Vagina (tissue), 2 donors: Measurements from ENCODE around the gene PDE4DIP. TPM values are rescaled to one million over a fixed set of nuclear protein-coding genes. Genes with fewer than 3 reads are reported as not detected.
"Not testable (repeated sequence)": the region's sequence is repeated elsewhere in the genome, so short reads cannot be mapped to it uniquely, and the experiment has no call there.

Experiments
- DNase-seq, 2 donors: peaks; one replicate each; pipeline ENCODE4 v3.0.0-alpha.2; 2017; ENCODE audit errors: extremely low spot score in 2 of 2
- H3K27ac ChIP-seq: fragments of 200-600 bp; sonication (generic); one replicate; pipeline ENCODE4 v1.5.1; 2019
- H3K27me3 ChIP-seq: fragments of 200-600 bp; sonication (generic); one replicate; pipeline ENCODE4 v1.5.1; 2019
- H3K36me3 ChIP-seq, 2 donors: fragments of 200-600 bp; sonication (generic); one replicate each; pipeline ENCODE4 v1.5.1; 2017 to 2019
- H3K4me1 ChIP-seq: fragments of 200-600 bp; sonication (generic); one replicate; pipeline ENCODE4 v1.5.1; 2019
- H3K4me3 ChIP-seq, 2 donors: fragments of 200-600 bp; sonication (generic); 1 replicate in 1 of 2; 2 replicates in 1 of 2; pipeline ENCODE4 v1.5.1; 2016 to 2019
- H3K9me3 ChIP-seq: fragments of 200-600 bp; sonication (generic); one replicate; pipeline ENCODE4 v1.5.1; 2019
- POLR2A ChIP-seq, 2 donors: fragments of 450-650 bp; IDR thresholded peaks; one replicate each; pipeline ENCODE4 v1.6.1; 2017; ENCODE audit warnings: antibody characterized with exemption in 2 of 2, mild to moderate bottlenecking in 2 of 2, moderate library complexity in 2 of 2
- POLR2AphosphoS5 ChIP-seq, 2 donors: sonication (generic); formaldehyde crosslinking; IDR thresholded peaks; one replicate each; pipeline ENCODE4 v1.9.0; 2017; ENCODE audit warnings: antibody characterized with exemption in 2 of 2, mild to moderate bottlenecking in 2 of 2, low read depth in 1 of 2; ENCODE audit not compliant: insufficient read depth in 1 of 2
- intact Hi-C: fragments of 100-400 bp; cut with DNase I; formaldehyde crosslinking; loops from one replicate; pipeline ENCODE4 v1.15.1; 2023
- total RNA-seq: library from RNA; depleted of rRNA; stranded (reverse); fragments of >200 nt; gene quantifications from one replicate; pipeline ENCODE4 v1.2.3, GENCODE V29; 2016

The PDE4DIP gene
- total RNA-seq, 1 donor from 2014 or later = 32.4 TPM

DNA sequence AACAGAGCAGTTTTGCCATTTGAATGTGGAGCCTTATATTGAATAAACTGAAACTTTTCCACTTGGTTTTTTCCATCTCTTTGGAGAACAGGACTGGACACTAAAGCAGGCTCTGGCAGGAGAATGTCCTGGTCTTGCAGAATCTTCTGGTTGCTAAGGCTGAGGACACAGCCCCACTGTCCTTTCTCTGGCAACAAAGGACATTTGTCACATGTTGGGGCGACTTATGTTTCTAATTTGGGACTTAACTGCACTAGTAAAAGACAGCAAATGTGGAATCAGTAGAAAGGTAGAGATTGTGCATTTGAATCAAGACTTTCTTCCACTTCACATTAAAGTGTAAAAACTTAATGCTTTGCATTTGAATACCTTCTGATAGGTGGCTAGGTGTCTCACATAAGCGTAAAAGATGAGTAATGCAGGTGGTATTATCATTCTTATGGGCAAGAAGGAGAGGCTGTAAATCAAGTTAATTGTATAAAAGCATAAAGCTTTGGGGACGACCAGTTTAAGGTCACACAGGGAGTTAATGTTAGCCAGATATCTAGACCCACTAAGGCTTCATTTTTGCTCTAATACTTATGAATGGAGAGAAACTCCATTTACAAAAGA is 74.7 kb downstream of the PDE4DIP start:
- H3K27ac ChIP-seq, H3K27me3 ChIP-seq, H3K4me1 ChIP-seq, H3K4me3 ChIP-seq, H3K36me3 ChIP-seq, DNase-seq, intact Hi-C loops, H3K9me3 ChIP-seq: not testable (repeated sequence)

DNA sequence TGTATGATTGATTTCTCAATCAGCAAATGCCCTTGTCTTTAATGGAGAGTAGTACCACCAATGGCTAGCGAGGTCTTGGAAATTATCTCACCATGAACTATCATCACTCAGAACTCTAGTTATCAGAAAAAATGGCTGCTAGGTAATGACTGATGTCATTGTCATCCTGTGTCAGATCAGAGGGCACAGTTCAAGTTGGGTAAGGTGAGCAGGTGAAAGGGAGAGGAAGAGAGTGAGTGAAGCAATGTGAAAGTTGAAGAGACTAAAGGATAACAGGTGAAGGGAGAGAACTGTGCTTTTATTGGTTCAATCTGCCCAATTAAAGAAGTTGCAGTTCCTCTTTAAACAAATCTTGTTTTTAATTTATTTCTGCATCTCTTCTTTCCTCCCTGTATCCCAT is 76.8 kb downstream of the PDE4DIP start:
- DNase-seq, H3K4me3 ChIP-seq, H3K27me3 ChIP-seq, intact Hi-C loops, H3K9me3 ChIP-seq, H3K36me3 ChIP-seq, H3K4me1 ChIP-seq, H3K27ac ChIP-seq: not testable (repeated sequence)

DNA sequence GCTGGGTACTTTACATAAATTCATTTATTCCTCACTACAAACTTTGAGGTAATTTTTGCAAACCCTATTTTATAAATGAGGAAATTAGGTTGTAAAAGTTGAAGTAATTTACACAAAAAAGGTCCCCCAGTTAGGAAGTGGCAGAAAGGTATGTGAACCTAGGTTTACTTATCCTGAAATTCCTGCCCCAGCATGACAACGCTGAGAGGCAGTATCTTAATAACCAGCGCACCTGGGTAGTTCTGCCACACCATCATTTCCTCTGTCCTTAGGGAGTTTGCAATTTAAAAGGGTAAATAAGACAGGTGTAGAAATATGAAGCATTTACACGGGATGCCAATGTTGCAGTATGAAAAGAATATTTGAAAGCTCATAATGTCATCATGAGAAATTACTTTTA is 79.6 kb downstream of the PDE4DIP start:
- DNase-seq, intact Hi-C loops, H3K4me1 ChIP-seq: not testable (repeated sequence)

DNA sequence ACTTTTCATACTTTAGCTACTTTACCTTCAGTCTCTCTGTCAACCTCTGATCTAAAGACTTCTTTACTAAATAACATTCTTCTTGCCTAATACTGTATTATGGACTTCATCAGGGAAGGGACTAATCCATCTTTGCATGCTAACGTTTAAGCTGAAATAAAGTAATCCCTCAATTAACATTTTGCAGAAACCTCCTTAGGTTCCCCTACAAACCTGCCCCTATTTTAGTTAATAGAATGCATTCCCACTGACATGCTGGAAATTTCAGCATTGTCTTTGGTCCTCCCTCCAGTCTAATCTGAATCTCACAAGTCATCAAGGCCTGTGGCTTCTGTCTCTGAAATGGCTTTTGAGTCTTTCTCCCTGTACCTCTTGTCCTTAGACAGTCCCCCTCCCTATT is 83.4 kb downstream of the PDE4DIP start:
- H3K9me3 ChIP-seq, H3K27ac ChIP-seq, H3K4me3 ChIP-seq, H3K27me3 ChIP-seq, intact Hi-C loops, H3K4me1 ChIP-seq, H3K36me3 ChIP-seq, DNase-seq: not testable (repeated sequence)

More for the DNA sequence above, 79.6 kb downstream of the PDE4DIP start:
- H3K9me3 ChIP-seq, H3K27me3 ChIP-seq, H3K27ac ChIP-seq, H3K36me3 ChIP-seq, H3K4me3 ChIP-seq: not testable (repeated sequence)

DNA sequence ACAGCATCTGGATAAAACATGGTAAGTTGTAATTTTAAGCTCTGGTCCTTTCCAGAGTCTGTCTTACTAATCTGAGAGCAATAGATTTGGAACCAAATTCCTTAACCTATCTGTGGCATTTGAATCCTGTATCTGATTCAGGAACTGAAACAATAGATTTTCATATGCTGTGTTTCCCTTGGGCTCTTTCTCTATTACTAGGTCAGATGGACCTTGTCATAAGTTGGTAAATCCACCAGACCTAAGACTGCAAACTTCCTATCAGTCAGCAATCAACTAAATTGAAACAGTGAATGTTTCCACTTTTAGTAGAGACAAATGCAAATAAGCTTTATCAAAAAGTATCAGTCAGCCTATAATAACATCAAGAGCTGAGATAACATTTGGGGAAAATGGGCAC is 85.0 kb downstream of the PDE4DIP start:
- H3K9me3 ChIP-seq, intact Hi-C loops, H3K4me3 ChIP-seq, H3K27me3 ChIP-seq, H3K27ac ChIP-seq, H3K4me1 ChIP-seq, DNase-seq, H3K36me3 ChIP-seq: not testable (repeated sequence)

DNA sequence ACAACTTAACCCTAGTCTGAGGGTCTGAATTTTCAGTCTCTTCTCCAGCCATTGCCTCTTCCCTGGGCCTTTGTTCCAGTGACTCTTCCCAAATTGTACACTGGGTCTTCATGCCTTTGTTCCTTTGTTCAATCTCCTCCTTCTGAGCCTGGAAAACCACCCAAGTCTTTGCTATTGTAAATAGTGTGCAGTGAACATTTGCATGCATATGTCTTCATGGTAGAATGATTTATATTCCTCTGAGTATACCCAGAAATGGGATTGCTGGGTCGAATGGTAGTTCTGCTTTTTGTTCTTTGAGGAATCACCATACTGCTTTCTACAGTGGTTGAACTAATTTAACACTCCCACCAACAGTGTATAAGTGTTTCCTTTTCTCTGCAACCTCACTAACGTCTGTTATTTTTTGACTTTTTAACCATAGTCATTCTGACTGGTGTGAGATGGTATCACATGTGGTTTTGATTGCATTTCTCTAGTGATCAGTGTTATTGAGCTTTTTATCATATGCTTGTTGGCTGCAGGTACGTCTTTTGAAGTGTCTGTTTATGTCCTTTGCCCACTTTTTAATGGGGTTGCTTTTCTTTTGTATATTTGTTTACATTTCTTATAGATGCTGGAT is 91.3 kb downstream of the PDE4DIP start:
- H3K4me1 ChIP-seq, H3K4me3 ChIP-seq, H3K9me3 ChIP-seq, H3K36me3 ChIP-seq, H3K27me3 ChIP-seq, DNase-seq, H3K27ac ChIP-seq, intact Hi-C loops: not testable (repeated sequence)

DNA sequence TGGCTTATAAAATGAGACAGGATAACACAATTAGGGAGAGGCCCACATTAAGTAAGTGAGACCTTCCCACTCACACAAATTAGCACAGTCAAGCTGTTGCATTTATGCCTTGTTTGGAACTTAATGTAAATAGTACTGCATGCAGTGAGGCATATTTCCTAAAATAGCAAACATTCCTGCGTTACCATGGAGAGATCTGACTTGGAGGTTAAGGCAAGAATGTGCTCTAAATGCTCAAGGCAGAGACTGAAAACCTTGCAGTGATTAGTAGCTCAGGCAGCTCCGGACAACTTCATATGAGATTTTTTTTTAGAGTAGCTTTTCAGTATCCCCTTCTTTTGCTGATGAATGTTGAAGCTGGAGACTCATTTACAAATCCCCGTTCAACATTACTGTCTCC is 98.7 kb downstream of the PDE4DIP start:
- H3K4me1 ChIP-seq, H3K27me3 ChIP-seq, intact Hi-C loops, H3K27ac ChIP-seq, DNase-seq, H3K9me3 ChIP-seq, H3K36me3 ChIP-seq, H3K4me3 ChIP-seq: not testable (repeated sequence)

DNA sequence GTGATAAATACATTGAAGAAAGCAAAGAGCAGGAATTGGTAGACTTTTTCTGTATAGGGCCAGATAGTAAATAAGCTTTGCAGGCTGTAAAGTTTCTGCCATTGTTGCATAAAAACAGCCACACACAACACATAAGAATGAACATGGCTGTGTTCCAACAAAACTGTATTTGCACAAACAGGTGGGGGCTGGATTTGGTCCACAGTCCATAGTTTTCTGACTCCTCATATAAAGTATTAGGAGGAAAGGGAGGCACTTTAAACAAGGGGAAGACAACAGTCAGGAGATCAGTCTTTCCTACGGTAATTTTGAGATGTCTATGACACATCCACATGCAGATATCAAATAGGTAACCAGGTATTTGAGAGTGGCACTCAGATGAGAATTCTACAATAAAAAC is 100.9 kb downstream of the PDE4DIP start:
- intact Hi-C loops, H3K9me3 ChIP-seq, H3K27ac ChIP-seq, H3K4me3 ChIP-seq, H3K27me3 ChIP-seq, H3K36me3 ChIP-seq, DNase-seq, H3K4me1 ChIP-seq: not testable (repeated sequence)

DNA sequence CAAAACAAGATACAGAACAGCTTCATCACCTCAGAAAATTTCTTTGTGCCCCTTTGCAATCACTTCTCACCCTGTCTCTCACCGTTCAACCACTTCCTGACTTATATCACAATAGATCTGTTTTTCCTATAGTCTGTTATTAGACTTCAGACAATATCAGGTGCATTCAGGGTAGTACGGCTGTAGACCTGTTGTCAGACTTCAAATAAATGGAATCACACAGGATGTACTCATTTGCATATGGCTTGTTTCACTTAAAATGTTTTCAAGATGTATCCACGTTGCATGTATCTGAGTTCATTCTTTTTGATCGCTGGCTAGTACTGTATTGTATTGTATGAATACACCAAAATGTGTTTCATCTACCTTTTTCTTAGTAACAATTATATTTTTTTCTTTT is 104.5 kb downstream of the PDE4DIP start:
- H3K27me3 ChIP-seq, H3K4me1 ChIP-seq, H3K9me3 ChIP-seq, intact Hi-C loops, H3K36me3 ChIP-seq, H3K27ac ChIP-seq, H3K4me3 ChIP-seq, DNase-seq: not testable (repeated sequence)

DNA sequence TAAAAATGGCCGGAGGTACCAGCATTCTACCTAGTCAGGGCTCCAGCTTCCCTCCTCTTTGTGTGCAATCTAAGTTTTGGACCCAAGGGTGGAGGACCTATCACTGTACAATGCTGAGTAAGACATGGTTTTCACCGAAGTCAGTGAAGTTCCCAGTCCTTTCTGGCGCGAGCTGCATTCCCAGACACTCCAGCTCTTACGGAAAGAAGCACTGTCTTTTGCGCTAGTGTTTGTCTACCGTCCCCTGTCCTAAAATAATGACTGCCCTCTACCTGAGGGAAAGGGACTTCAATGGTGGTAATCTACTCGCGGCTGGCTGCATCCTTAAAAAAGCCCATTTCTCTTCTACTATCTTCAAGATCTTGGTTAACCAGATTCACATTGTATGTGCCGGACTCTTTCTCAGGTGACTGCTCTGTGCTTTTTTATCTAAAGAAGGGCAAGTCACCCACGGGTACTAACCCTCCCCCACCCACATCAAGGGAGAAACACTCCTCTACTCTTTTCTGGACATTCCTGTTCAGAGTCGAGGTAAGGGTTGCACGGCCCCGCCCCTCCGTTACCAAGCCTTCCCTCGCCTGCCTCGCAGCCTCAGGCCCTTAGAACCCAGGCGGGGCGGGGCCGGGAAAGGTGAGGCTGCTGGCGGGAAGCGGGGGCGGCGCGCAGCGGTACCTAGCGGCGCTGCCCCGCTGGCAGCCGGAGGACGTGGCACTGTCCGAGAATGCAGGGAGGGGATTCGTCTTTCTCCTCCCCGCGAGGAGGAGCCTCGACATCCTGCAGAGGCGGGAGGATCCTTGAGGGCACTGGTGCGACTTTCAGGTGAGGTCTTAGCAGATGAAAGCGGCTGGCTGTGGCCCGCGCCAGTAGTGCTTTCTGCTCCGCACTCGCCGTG is 107.4 kb downstream of the PDE4DIP start:
- H3K9me3 ChIP-seq, H3K36me3 ChIP-seq, intact Hi-C loops, H3K27me3 ChIP-seq, H3K4me1 ChIP-seq: not testable (repeated sequence)
- H3K4me3 ChIP-seq = peak overlapping the region; percentile 52 to 56
- DNase-seq = peak; percentile 87 to 90
- peak overlapping the region; percentile 70 for H3K27ac ChIP-seq
- TF ChIP-seq POLR2AphosphoS5 (IDR thresholded peaks at IDR 0.05; ENCODE audit: insufficient read depth in 1 of 2, low read depth in 1 of 2) (peak in 1 of 2 donors; percentile 78), POLR2A (IDR thresholded peaks at IDR 0.05) (peak in 1 of 2 donors; percentile 24)
